Stimulated activated CD4-positive, alpha-beta T cell treated with anti-CD3 and anti-CD28 coated beads, Interleukin-12 subunit alpha, Interleukin-12 subunit beta, amount 100 ng/mL, for 24 hours (primary cell): ENCODE results near the gene VAPB.
"Not testable (repeated sequence)": the region's sequence is repeated elsewhere in the genome, so short reads cannot be mapped to it uniquely, and the experiment has no call there.

Experiments used
- DNase-seq, 2 experiments: peaks; one replicate each; pipeline ENCODE4 v3.0.0-alpha.2; 2020; ENCODE audit warnings: low read depth in 2 of 2

The VAPB gene

GRCh38 chr20:58388882-58389323, at the start of gene VAPB:
Gene VAPB, plus strand, starts transcription at chr20:58389229. Its CDS starts 231 bp downstream, at chr20:58389460.
- DNase-seq = peak; percentile 92 to 94

- no peak for DNase-seq
Measured at GRCh38 chr20:58339741-58340140, 49.3 kb upstream of the VAPB start.

GRCh38 chr20:58340151-58340550, 48.9 kb upstream of the VAPB start:
- DNase-seq = no peak

- no peak for DNase-seq
Measured at GRCh38 chr20:58340853-58341252, 48.2 kb upstream of the VAPB start.

- no peak for DNase-seq
Measured at GRCh38 chr20:58342104-58342945, 46.7 kb upstream of the VAPB start.

GRCh38 chr20:58344741-58345140, 44.3 kb upstream of the VAPB start:
- DNase-seq = no peak

- DNase-seq = no peak
Measured at GRCh38 chr20:58349570-58349969, 39.5 kb upstream of the VAPB start.

GRCh38 chr20:58352468-58352867, 36.6 kb upstream of the VAPB start:
- DNase-seq = no peak

GRCh38 chr20:58359441-58359840, 29.6 kb upstream of the VAPB start:
- DNase-seq = no peak

- no peak for DNase-seq
Measured at GRCh38 chr20:58360936-58361335, 28.1 kb upstream of the VAPB start.

GRCh38 chr20:58361481-58362205, 27.4 kb upstream of the VAPB start:
- no peak for DNase-seq

GRCh38 chr20:58362206-58362516, 26.9 kb upstream of the VAPB start:
- DNase-seq = no peak

GRCh38 chr20:58362970-58363369, 26.1 kb upstream of the VAPB start:
- DNase-seq = no peak

- DNase-seq = no peak
Measured at GRCh38 chr20:58366866-58367265, 22.2 kb upstream of the VAPB start.

- DNase-seq = no peak
Measured at GRCh38 chr20:58372806-58373205, 16.2 kb upstream of the VAPB start.

- not testable (repeated sequence) for DNase-seq
Measured at GRCh38 chr20:58373296-58373695, 15.7 kb upstream of the VAPB start.

GRCh38 chr20:58374027-58374850, 14.8 kb upstream of the VAPB start:
- no peak for DNase-seq

GRCh38 chr20:58374906-58375758, 13.9 kb upstream of the VAPB start:
- no peak for DNase-seq

GRCh38 chr20:58375759-58376352, 13.2 kb upstream of the VAPB start:
- DNase-seq = no peak

GRCh38 chr20:58377017-58377416, 12.0 kb upstream of the VAPB start:
- no peak for DNase-seq
